HepG2 (cell line): ENCODE data around the gene RPP14. TPM values are rescaled to one million over a fixed set of nuclear protein-coding genes. Genes with fewer than 3 reads are reported as not detected.
A peak's percentile ranks its signal among the peaks of the same experiment; 100 is the strongest.

Experiments
- CTCF ChIP-seq: sonication (generic); formaldehyde crosslinking; IDR thresholded peaks from 2 replicates; pipeline ENCODE4 v1.5.0; 2020; ENCODE audit warnings: mild to moderate bottlenecking, missing genetic modification reagents, moderate library complexity
- FIP1L1 ChIP-seq: fragments of 200-400 bp; formaldehyde crosslinking; IDR thresholded peaks from 2 replicates; pipeline ENCODE4 v1.6.1; 2018; ENCODE audit warnings: low read depth, mild to moderate bottlenecking, low read length, moderate library complexity, borderline replicate concordance; ENCODE audit not compliant: insufficient read depth
- GPN1 ChIP-seq: sonication (generic); formaldehyde crosslinking; IDR thresholded peaks from 2 replicates; pipeline ENCODE4 v1.5.1; 2020; ENCODE audit warnings: missing genetic modification reagents, borderline replicate concordance
- NCOA2 ChIP-seq: sonication (generic); formaldehyde crosslinking; IDR thresholded peaks from 2 replicates; pipeline ENCODE4 v1.8.0; 2022; ENCODE audit warnings: inconsistent platforms
- NFKB2 ChIP-seq: sonication (generic); formaldehyde crosslinking; IDR thresholded peaks from 2 replicates; pipeline ENCODE4 v1.4.0; 2020; ENCODE audit warnings: missing genetic modification reagents, borderline replicate concordance
- NRL ChIP-seq: sonication (generic); formaldehyde crosslinking; IDR thresholded peaks from 2 replicates; pipeline ENCODE4 v1.5.0; 2020; ENCODE audit warnings: missing genetic modification reagents, mild to moderate bottlenecking, moderate library complexity, borderline replicate concordance
- PAF1 ChIP-seq: IDR thresholded peaks from 2 replicates; pipeline ENCODE4 v1.6.1; 2016; ENCODE audit warnings: missing genetic modification reagents, missing compliant biosample characterization
- PHF5A ChIP-seq: IDR thresholded peaks from one replicate; pipeline ENCODE4 v1.6.1; 2018; ENCODE audit warnings: low read depth, missing genetic modification reagents; ENCODE audit not compliant: unreplicated experiment
- SOX6 ChIP-seq, 2 experiments: fragments of 450-650 bp in 1 of 2; sonication (generic) in 1 of 2; formaldehyde crosslinking in 1 of 2; IDR thresholded peaks; 2 replicates each; pipeline versions ENCODE4 v1.4.0 to v1.6.1; 2017 to 2020; ENCODE audit warnings: antibody characterized with exemption in 1 of 2, mild to moderate bottlenecking in 1 of 2, missing genetic modification reagents in 1 of 2
- SP140L ChIP-seq: sonication (generic); formaldehyde crosslinking; IDR thresholded peaks from 2 replicates; pipeline ENCODE4 v1.4.0; 2020; ENCODE audit warnings: missing genetic modification reagents, borderline replicate concordance
- SP4 ChIP-seq: sonication (generic); formaldehyde crosslinking; IDR thresholded peaks from 2 replicates; pipeline ENCODE4 v1.8.1; 2023; ENCODE audit warnings: mild to moderate bottlenecking, missing genetic modification reagents
- ZIK1 ChIP-seq: sonication (generic); formaldehyde crosslinking; IDR thresholded peaks from 2 replicates; pipeline ENCODE4 v1.5.0; 2020; ENCODE audit warnings: mild to moderate bottlenecking, low read depth, missing genetic modification reagents, borderline replicate concordance
- ZNF207 ChIP-seq: fragments of 450-650 bp; IDR thresholded peaks from 2 replicates; pipeline ENCODE4 v1.6.1; 2016; ENCODE audit warnings: antibody characterized with exemption, borderline replicate concordance
- ZNF574 ChIP-seq: sonication (generic); formaldehyde crosslinking; IDR thresholded peaks from 2 replicates; pipeline ENCODE4 v1.4.0; 2020; ENCODE audit warnings: missing genetic modification reagents
- ZNF580 ChIP-seq: IDR thresholded peaks from 2 replicates; pipeline ENCODE4 v1.6.1; 2016; ENCODE audit warnings: low read depth, borderline replicate concordance
- ZNF709 ChIP-seq: sonication (generic); formaldehyde crosslinking; IDR thresholded peaks from 2 replicates; pipeline ENCODE4 v1.5.0; 2020; ENCODE audit warnings: mild to moderate bottlenecking, missing genetic modification reagents
- ZNF776 ChIP-seq: sonication (generic); formaldehyde crosslinking; IDR thresholded peaks from 2 replicates; pipeline ENCODE4 v1.4.0; 2020; ENCODE audit warnings: mild to moderate bottlenecking, missing genetic modification reagents
- polyA plus RNA-seq, 8 experiments: library from polyadenylated mRNA; depleted of rRNA in 3 of 8; stranded (reverse) in 7 of 8; unstranded in 1 of 8; fragments of >200 nt; fragmentation: Illumina TruSeq in 4 of 8; extraction: Trizol in 4 of 8; gene quantifications; 2 replicates each; pipeline versions ENCODE4 v1.2.1 to v1.2.3, GENCODE V29; 2011 to 2016; ENCODE audit warnings: low read depth in 4 of 8, missing spikeins in 1 of 8, mixed read lengths in 1 of 8; ENCODE audit not compliant: insufficient read depth in 1 of 8
- total RNA-seq, 5 experiments: library from RNA; depleted of rRNA; stranded (reverse); fragments of >200 nt; fragmentation: Illumina TruSeq; extraction: Trizol; gene quantifications; 2 replicates each; pipeline ENCODE4 v1.2.3, GENCODE V29; 2016; ENCODE audit warnings: low read depth in 1 of 5
- TF ChIP-seq, protein P1 (sequence below): sonication (generic); formaldehyde crosslinking; IDR thresholded peaks from 2 replicates; pipeline ENCODE4 v1.8.1; 2023; ENCODE audit warnings: mild to moderate bottlenecking, missing genetic modification reagents

RPP14 gene
- total and polyA plus RNA-seq, 2 of the 13 experiments (the other 11 are each of a cell fraction or from before 2014, with no cell fraction given), result 15.4 to 16.2 TPM

- TF ChIP-seq SP4 (CRISPR knock-in tag) (no peak), SP140L (no peak), ZNF574 (no peak), GPN1 (no peak), NFKB2 (CRISPR knock-in tag) (peak; percentile 41; the same call in 1 of the 2 replicates), SOX6 (IDR thresholded peaks at IDR 0.05) (no peak), SOX6 (CRISPR knock-in tag; IDR thresholded peaks at IDR 0.05) (no peak), ZNF709 (CRISPR knock-in tag) (no peak), NRL (CRISPR knock-in tag) (0 out of 2 replicates have a peak, but pooled peaks have one; percentile 23), PAF1 (CRISPR knock-in tag) (no peak), ZNF207 (no peak), ZNF776 (no peak), CTCF (CRISPR knock-in tag) (peak; percentile 41), FIP1L1 (no peak), ZNF580 (CRISPR knock-in tag) (no peak), ZIK1 (CRISPR knock-in tag) (no peak), PHF5A (no peak), NCOA2 (CRISPR knock-in tag) (no peak)
- TF ChIP-seq, protein P1, sequence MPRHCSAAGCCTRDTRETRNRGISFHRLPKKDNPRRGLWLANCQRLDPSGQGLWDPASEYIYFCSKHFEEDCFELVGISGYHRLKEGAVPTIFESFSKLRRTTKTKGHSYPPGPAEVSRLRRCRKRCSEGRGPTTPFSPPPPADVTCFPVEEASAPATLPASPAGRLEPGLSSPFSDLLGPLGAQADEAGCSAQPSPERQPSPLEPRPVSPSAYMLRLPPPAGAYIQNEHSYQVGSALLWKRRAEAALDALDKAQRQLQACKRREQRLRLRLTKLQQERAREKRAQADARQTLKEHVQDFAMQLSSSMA (CRISPR knock-in tag), result no peak
These were observed 27.4 kb downstream of the RPP14 start (continued) for GRCh38 chr3:58333206-58334012.
